ENCODE data around the gene ECE2.
A peak's percentile ranks its signal among the peaks of the same experiment; 100 is the strongest.

Gene ECE2

DNA sequence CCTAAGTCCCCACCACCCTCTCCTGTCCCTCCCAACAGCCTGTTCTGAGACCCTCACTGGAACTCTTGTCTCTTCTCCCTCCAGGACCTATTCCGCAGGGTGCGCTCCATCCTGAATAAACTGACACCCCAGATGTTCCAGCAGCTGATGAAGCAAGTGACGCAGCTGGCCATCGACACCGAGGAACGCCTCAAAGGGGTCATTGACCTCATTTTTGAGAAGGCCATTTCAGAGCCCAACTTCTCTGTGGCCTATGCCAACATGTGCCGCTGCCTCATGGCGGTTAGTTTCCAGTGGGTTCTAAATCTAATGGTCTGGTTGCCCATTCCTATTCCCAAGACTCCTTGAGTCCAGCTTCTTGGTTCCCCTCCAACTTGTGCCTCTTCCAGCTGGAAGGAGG, 47.9 kb downstream of the ECE2 start:
- TF ChIP-seq ZNF274 (IDR thresholded peaks at IDR 0.05; ENCODE audit: low read depth, low read length) = no peak
- no peak overlapping the region for H3K4me3 ChIP-seq (ENCODE audit: low read length)

DNA sequence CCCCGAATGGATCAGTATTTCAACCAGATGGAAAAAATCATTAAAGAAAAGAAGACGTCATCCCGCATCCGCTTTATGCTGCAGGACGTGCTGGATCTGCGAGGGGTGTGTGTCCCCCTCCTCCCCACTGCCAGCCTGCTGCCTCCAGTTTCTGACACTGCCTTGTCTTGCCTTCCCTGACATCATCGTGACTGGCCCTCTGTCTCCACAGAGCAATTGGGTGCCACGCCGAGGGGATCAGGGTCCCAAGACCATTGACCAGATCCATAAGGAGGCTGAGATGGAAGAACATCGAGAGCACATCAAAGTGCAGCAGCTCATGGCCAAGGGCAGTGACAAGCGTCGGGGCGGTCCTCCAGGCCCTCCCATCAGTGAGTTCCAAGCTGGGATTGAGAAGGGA, 49.4 kb downstream of the ECE2 start:
- H3K4me3 ChIP-seq (ENCODE audit: low read length) = no peak overlapping the region
- TF ChIP-seq ZNF274 (IDR thresholded peaks at IDR 0.05; ENCODE audit: low read depth, low read length) = no peak

DNA sequence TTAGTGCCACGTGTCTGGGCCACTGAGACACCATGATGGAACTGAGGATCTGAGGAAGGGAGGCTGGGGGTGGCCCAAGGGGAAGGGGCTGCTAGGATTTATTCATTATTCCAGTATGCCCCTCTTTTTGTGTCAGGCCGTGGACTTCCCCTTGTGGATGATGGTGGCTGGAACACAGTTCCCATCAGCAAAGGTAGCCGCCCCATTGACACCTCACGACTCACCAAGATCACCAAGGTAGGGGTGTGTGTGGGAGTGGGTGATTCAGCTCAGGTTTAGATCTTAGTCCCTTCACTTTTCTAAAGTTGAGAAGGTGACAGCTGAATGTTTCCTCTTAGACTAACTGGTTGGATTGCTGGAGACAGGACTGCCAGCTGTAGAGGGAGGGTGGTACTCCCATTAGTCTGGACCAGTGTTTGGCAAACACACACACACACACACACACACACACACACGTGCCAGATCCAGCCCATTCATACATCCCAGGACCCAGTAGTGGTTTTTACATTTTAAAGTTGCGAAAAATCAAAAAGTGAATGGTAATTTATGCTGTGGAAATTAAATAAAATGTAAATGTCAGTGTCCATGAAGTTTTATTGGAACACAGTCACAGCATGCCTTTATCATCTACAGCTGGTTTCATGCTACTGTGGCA, 50.0 kb downstream of the ECE2 start:
- no peak overlapping the region for H3K4me3 ChIP-seq (ENCODE audit: low read length)
- TF ChIP-seq ZNF274 (IDR thresholded peaks at IDR 0.05; ENCODE audit: low read depth, low read length) = no peak

DNA sequence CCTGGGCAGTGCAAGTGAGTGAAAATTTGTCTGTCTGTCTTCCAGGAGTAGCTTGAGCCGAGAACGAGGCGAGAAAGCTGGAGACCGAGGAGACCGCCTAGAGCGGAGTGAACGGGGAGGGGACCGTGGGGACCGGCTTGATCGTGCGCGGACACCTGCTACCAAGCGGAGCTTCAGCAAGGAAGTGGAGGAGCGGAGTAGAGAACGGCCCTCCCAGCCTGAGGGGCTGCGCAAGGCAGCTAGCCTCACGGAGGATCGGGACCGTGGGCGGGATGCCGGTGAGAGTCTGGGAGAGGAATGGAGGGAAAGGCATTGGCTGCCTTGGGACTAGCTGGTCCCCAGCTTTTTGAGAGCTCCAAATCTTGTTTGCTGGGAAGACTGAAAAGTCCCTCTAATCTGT, 51.3 kb downstream of the ECE2 start:
- H3K4me3 ChIP-seq (ENCODE audit: low read length) = no peak overlapping the region
- TF ChIP-seq ZNF274 (IDR thresholded peaks at IDR 0.05; ENCODE audit: low read depth, low read length) = no peak

DNA sequence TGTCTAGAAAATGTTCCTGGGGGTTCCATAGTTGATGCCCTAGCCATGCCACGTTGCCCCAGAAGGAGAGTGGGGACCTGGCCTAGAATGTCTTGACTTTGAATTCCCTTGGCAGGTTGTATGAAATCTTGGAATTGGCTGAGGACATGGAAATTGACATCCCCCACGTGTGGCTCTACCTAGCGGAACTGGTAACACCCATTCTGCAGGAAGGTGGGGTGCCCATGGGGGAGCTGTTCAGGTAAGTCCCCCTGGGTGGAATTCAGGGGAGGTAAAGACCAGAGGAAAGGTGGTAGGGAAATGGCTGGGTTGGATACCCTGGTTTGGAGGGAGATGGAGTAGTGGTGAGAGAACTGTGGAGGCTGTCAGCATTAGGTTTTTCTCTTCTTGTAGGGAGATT, 52.7 kb downstream of the ECE2 start:
- no peak for TF ChIP-seq ZNF274 (IDR thresholded peaks at IDR 0.05; ENCODE audit: low read depth, low read length)
- H3K4me3 ChIP-seq (ENCODE audit: low read length) = no peak overlapping the region

DNA sequence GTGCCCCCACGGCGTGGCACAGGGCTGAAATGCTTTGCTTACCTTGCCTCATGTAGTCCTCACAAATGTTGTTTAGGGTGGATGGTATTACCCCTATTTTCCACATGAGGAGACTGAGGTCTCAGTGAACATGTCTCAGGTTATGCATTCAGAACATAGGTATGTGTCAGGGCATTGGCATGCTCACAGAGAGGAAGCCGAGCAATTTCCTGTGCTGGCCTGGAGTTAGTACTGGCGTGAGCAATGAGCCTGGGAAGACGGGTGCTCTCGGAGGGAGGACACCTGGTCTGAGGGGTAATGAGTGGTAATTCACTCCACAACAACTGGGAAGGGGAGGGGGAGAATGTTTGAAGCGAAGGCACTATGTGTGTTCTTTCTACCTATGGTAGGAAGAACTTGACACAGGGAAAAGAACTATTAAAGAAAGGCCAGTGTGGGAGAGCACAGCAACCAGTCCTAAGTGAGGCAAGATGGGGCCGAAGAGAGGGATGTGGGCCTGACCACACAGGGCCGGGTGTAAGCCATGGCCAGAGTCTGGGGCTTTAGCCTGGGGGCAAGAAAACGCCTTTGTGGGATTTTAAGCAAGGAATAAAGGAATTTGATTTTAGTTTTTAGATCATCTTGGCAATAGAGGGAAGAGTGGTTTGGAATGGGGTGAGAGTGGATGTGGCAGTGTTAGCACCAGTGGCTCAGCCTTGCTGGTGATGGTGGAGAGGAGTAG, 56.7 kb downstream of the ECE2 start:
- H3K4me3 ChIP-seq (ENCODE audit: low read length) = no peak overlapping the region
- TF ChIP-seq ZNF274 (IDR thresholded peaks at IDR 0.05; ENCODE audit: low read depth, low read length) = no peak

DNA sequence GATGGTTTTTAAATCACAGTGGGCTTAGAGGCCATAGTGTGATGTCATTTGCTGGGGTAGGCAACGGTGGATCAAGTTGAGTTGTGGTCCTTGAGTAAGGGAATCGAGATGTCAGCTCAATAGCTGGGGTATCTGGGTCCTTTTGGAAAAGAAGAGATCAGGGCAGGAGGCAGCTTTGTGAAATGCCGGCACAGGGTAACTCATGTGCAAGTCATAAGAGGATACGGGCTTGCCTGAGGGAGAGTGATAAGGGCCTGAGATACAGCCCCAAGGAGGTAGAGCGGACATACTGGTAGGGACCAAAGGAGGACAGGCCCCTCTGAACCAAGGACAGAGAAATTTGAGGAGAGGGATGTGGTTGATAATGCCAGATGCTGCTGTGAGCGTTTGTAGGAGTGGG, 57.4 kb downstream of the ECE2 start:
- H3K4me3 ChIP-seq (ENCODE audit: low read length) = no peak overlapping the region
- no peak for TF ChIP-seq ZNF274 (IDR thresholded peaks at IDR 0.05; ENCODE audit: low read depth, low read length)

- H3K4me3 ChIP-seq (ENCODE audit: low read length) = no peak overlapping the region
- TF ChIP-seq ZNF274 (IDR thresholded peaks at IDR 0.05; ENCODE audit: low read depth, low read length) = no peak
Observed at GRCh38 chr3:184333700-184334099, 57.9 kb downstream of the ECE2 start.

DNA sequence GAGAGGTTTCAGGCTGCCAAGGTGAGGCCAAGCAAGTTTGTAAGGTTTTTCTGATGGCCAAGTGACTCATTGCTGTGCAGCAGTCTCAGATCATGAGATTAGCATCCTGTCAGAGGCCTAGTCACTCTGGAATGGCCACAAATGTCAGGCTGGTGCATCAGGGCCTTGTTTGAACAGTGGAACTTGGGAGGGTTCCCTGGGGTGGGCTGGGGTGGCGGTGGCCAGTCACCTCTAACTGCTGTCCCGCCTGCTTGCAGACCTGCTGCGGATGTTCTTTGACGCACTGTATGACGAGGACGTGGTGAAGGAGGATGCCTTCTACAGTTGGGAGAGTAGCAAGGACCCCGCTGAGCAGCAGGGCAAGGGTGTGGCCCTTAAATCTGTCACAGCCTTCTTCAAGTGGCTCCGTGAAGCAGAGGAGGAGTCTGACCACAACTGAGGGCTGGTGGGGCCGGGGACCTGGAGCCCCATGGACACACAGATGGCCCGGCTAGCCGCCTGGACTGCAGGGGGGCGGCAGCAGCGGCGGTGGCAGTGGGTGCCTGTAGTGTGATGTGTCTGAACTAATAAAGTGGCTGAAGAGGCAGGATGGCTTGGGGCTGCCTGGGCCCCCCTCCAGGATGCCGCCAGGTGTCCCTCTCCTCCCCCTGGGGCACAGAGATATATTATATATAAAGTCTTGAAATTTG, 58.8 kb downstream of the ECE2 start:
- TF ChIP-seq ZNF274 (IDR thresholded peaks at IDR 0.05; ENCODE audit: low read depth, low read length) = no peak
- no peak overlapping the region for H3K4me3 ChIP-seq (ENCODE audit: low read length)

DNA sequence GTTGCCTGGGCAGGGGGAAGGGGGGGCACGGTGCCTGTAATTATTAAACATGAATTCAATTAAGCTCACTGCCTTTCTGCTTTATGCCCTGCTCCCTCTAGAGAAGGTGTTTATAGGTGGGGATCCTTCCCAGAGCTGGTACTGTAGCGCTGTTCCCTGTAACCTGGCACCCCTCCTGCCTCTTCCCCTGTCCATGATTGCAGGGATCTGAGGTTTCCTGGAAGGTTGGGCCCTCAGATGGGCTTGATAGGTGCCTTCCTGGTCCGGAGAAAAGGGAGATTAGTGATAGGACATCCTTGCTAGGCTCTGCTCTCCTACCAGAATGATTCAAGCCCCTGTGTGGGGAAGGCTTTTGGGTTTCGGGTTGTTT, 59.5 kb downstream of the ECE2 start:
- no peak for TF ChIP-seq ZNF274 (IDR thresholded peaks at IDR 0.05; ENCODE audit: low read depth, low read length)
- H3K4me3 ChIP-seq (ENCODE audit: low read length) = no peak overlapping the region; the same call in 1 of the 2 replicates

DNA sequence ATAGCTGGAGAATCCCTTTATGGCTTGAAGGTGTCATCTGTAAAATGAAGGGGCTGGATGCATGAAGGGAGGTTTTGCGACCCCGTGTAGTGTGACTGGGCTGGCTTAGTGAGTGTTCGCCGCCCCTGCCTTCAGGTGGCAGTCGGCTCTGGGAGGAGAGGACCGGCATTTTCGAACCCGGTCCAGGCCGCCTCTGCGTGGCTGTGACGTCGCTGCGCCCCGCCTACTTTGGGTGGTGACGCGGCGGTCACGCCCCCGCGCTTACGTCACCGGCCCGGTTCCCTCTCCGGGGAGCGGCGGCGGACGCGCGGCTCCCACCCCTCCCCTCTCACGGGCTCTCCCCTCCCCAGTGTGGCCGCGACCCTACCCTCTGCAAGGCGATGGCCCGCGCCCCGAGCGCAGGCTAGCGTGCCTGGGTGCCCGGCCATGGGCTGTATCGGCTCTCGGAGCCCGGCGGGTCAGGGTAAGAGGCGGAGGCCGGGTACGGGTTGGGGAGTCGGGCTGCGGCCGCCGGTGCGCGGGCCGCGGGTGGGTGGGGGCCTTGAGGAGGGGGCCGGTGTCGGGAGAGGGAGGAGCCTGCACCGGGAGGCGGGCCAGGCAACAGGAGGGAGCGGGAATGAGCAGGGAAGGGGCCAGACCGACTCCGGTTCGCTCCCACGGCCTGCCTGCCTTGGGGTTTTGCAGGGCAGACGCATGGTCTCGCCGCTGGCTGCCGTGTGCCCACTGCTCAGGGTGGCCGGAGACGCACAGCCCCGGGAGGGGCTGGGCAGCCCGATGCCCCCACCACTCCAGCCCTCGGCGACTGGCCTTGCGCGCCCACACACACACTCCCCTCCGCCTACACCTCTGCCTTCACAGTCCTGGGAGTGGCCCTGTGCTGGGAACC, 60.1 kb downstream of the ECE2 start:
- peak overlapping the region; percentile 63; the same call in 1 of the 2 replicates for H3K4me3 ChIP-seq (ENCODE audit: low read length)
- TF ChIP-seq ZNF274 (IDR thresholded peaks at IDR 0.05; ENCODE audit: low read depth, low read length) = no peak

DNA sequence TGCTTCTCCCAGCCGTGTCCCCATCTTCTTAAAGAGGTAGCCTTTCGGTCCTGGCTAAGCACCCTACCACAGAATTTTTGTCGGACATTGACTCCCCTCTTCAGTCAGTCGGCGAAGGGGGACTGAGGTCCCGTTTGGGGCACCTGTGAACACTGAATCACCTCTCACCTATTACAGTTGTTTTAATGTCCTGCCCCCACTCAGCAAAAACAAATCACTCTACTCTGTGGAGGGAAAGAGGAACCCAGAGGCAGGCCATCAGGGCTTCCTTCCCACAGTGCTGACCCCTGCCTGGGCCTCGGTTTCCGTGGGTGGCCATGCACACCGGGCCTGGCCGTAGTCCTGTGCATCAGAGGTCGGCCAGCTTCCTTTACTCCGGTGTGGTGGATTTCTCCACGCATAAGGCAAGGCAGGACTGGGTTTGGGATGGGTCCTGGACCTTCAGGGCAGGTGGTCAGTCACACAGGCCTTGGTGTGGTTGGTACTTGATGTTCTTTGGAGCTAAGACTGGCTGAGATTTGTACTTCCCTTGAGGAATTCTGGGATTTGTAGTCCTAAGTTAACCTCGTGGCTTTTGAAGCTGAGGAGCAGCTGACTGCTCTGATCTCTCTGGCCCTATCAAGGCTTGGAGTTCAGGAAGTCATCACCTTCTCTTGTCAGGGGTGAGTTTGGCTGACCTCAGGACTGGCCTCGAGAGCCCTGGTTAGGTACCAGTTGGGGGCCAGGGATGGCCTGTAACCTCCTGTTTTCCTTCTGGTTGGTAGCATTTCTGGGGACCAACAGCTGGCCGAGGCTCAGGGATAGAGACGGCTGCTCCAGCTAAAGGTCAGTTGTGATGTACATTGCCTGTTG, 61.0 kb downstream of the ECE2 start:
- peak overlapping the region; percentile 63; the same call in 1 of the 2 replicates for H3K4me3 ChIP-seq (ENCODE audit: low read length)
- no peak for TF ChIP-seq ZNF274 (IDR thresholded peaks at IDR 0.05; ENCODE audit: low read depth, low read length)

GRCh38 chr3:184337399-184337714, 61.5 kb downstream of the ECE2 start, which contains the start of gene FAM131A:
Gene FAM131A (plus strand): TSS chr3:184337600. CDS start chr3:184337631, 31 bp downstream.
- H3K4me3 ChIP-seq (ENCODE audit: low read length) = peak within 1 kb of the TSS; percentile 63; the same call in 1 of the 2 replicates
- no peak for TF ChIP-seq ZNF274 (IDR thresholded peaks at IDR 0.05; ENCODE audit: low read depth, low read length)

Data from GM08714 (cell line).